Retinal pigment epithelial cell (primary cell): Measurements from ENCODE around the gene NIBAN1.

ENCODE experiments used
- DNase-seq: peaks from one replicate; pipeline ENCODE4 v3.0.0-alpha.2; 2010; ENCODE audit warnings: low read depth
- H3K4me3 ChIP-seq: 2 replicates; pipeline ENCODE4 v1.5.1; 2011; ENCODE audit warnings: mild to moderate bottlenecking, low read length, control low read depth, moderate library complexity
- CTCF ChIP-seq: conservative IDR thresholded peaks from 2 replicates; pipeline ENCODE4 v1.5.1; 2011; ENCODE audit warnings: low read depth, low read length, control low read depth, inconsistent platforms

NIBAN1 gene, protein sequence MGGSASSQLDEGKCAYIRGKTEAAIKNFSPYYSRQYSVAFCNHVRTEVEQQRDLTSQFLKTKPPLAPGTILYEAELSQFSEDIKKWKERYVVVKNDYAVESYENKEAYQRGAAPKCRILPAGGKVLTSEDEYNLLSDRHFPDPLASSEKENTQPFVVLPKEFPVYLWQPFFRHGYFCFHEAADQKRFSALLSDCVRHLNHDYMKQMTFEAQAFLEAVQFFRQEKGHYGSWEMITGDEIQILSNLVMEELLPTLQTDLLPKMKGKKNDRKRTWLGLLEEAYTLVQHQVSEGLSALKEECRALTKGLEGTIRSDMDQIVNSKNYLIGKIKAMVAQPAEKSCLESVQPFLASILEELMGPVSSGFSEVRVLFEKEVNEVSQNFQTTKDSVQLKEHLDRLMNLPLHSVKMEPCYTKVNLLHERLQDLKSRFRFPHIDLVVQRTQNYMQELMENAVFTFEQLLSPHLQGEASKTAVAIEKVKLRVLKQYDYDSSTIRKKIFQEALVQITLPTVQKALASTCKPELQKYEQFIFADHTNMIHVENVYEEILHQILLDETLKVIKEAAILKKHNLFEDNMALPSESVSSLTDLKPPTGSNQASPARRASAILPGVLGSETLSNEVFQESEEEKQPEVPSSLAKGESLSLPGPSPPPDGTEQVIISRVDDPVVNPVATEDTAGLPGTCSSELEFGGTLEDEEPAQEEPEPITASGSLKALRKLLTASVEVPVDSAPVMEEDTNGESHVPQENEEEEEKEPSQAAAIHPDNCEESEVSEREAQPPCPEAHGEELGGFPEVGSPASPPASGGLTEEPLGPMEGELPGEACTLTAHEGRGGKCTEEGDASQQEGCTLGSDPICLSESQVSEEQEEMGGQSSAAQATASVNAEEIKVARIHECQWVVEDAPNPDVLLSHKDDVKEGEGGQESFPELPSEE

DNA sequence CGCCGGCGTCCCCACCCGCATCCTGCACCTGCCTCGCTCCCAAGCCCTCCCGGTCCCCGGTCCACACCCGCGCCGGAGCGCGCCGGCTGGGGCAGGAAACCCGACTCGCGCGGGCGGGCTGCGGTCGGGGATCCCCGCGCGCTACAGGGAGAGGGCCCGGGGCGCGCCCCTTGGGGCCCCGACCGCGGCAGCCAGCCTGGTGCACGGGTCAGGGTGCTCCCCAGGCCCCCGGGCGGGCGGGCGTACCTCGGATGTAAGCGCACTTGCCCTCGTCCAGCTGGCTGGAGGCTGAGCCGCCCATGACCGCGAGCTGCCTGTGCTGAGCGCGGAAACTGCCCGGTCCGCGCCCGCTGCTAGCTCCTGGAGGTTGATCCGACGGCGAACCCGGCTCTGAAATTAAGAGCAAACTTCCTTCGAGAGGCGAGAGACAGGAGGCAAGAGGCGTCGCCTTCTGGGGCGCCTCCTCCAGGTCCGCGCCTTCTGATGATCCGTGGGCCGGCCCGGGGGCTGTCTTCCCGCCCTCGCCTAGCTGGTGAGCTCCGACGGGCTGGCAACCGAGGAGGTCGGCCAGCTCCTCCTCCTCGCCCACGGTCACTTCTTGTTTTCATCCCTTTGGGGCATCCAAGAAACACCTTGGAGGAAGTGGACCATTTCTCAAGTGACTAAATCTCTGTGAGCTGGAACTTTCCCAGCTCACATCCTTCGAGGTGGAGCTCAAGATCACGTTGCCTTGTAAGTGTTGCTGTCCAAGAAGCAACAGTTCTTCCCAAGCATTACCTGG lies at the start of gene NIBAN1:
Gene NIBAN1, minus strand, starts transcription at position 453 of the 781 bp plus-strand sequence. Its CDS starts 152 bp downstream, at position 301.
- DNase-seq, result no peak
- H3K4me3 ChIP-seq, result peak within 1 kb of the TSS; percentile 83
- no peak for TF ChIP-seq CTCF

DNA sequence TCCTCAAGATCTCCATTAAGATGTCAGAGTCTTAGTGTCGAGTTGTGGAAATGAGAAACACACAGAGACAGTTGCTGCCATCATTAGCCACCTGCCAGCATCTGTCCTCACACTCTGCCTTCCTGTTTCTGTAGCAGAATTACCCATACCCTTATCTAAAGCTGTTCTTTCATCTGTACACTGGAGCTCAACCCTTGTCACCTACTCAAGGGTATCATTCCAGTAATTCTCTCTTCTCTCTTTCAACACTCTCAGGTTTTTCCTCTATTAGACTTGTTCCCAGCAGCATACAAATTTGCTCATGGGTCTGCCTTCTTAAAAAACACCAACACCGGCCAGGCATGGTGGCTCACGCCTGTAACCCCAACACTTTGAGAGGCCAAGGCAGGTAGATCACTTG lies 43.7 kb upstream of the NIBAN1 start:
- H3K4me3 ChIP-seq, result no peak overlapping the region
- no peak for DNase-seq
- TF ChIP-seq CTCF, result no peak

DNA sequence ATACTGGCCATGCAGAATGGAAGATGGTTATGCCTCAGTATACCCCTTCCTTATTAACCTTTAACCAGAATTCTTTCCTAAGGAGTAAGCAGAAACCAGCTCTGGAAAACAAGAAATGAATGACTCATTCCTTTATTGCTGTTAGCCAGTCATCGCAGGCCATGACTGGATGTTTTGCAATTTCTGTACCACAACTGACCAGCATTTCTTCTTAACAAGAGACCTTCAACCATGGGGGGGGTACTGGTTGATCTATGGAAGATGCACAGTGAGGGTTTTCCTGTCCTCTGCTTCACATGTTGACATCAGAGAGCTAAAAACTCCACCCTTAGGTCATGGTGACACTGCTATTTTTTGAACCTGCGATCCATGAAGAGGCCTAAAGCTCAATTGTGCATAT lies 43.0 kb upstream of the NIBAN1 start:
- peak; percentile 34 for DNase-seq
- H3K4me3 ChIP-seq, result no peak overlapping the region
- no peak for TF ChIP-seq CTCF

GRCh38 chr1:185016880-185017279 lies 42.6 kb upstream of the NIBAN1 start:
- no peak for DNase-seq
- no peak for TF ChIP-seq CTCF
- H3K4me3 ChIP-seq, result no peak overlapping the region

- no peak for TF ChIP-seq CTCF
- no peak overlapping the region for H3K4me3 ChIP-seq
- no peak for DNase-seq
These were observed 41.3 kb upstream of the NIBAN1 start for GRCh38 chr1:185015631-185016030.

GRCh38 chr1:185014941-185015340 lies 40.6 kb upstream of the NIBAN1 start:
- H3K4me3 ChIP-seq, result no peak overlapping the region
- no peak for TF ChIP-seq CTCF
- no peak for DNase-seq
